Glutamatergic neuron (in vitro differentiated cells): ENCODE measurements around the gene SMAD7. TPM values are rescaled to one million over a fixed set of nuclear protein-coding genes. Genes with fewer than 3 reads are reported as not detected.
A peak's percentile ranks its signal among the peaks of the same experiment; 100 is the strongest.

Experiments used
- DNase-seq: peaks from one replicate; pipeline ENCODE4 v3.0.0; 2022
- H3K27ac Mint-ChIP-seq: one replicate; pipeline ENCODE4 v1.8.0; 2020; ENCODE audit warnings: mild to moderate bottlenecking, mixed read lengths, inconsistent platforms; ENCODE audit not compliant: unreplicated experiment
- H3K27me3 Mint-ChIP-seq: one replicate; pipeline ENCODE4 v1.8.0; 2020; ENCODE audit warnings: mild to moderate bottlenecking, moderate library complexity, mixed read lengths, inconsistent platforms; ENCODE audit not compliant: unreplicated experiment
- H3K36me3 Mint-ChIP-seq: one replicate; pipeline ENCODE4 v1.8.0; 2020; ENCODE audit warnings: mild to moderate bottlenecking, mixed read lengths, inconsistent platforms; ENCODE audit not compliant: unreplicated experiment
- H3K4me1 Mint-ChIP-seq: one replicate; pipeline ENCODE4 v1.8.0; 2020; ENCODE audit warnings: mild to moderate bottlenecking, low read depth, mixed read lengths, inconsistent platforms; ENCODE audit not compliant: unreplicated experiment
- H3K4me3 Mint-ChIP-seq: one replicate; pipeline ENCODE4 v1.8.0; 2020; ENCODE audit warnings: mild to moderate bottlenecking, mixed read lengths, inconsistent platforms; ENCODE audit not compliant: unreplicated experiment
- H3K9me3 Mint-ChIP-seq: one replicate; pipeline ENCODE4 v1.8.0; 2020; ENCODE audit warnings: mild to moderate bottlenecking, moderate library complexity, mixed read lengths, inconsistent platforms; ENCODE audit not compliant: unreplicated experiment
- total RNA-seq: library from RNA; stranded (reverse); fragmentation: NEBNext Ultra II Directional; extraction: Animal tissue kit (Norgen Biotek cat#: 25700); gene quantifications from one replicate; pipeline ENCODE4 v1.2.1, GENCODE V29; 2021; ENCODE audit not compliant: unreplicated experiment
- TF ChIP-seq, protein P1 (sequence below): fragments of 200-600 bp; sonication (generic); IDR thresholded peaks from one replicate; pipeline ENCODE4 v1.5.0; 2021; ENCODE audit not compliant: partially characterized antibody, unreplicated experiment

The SMAD7 gene
- total RNA-seq, 1 donor from 2014 or later: 10.8 TPM

DNA sequence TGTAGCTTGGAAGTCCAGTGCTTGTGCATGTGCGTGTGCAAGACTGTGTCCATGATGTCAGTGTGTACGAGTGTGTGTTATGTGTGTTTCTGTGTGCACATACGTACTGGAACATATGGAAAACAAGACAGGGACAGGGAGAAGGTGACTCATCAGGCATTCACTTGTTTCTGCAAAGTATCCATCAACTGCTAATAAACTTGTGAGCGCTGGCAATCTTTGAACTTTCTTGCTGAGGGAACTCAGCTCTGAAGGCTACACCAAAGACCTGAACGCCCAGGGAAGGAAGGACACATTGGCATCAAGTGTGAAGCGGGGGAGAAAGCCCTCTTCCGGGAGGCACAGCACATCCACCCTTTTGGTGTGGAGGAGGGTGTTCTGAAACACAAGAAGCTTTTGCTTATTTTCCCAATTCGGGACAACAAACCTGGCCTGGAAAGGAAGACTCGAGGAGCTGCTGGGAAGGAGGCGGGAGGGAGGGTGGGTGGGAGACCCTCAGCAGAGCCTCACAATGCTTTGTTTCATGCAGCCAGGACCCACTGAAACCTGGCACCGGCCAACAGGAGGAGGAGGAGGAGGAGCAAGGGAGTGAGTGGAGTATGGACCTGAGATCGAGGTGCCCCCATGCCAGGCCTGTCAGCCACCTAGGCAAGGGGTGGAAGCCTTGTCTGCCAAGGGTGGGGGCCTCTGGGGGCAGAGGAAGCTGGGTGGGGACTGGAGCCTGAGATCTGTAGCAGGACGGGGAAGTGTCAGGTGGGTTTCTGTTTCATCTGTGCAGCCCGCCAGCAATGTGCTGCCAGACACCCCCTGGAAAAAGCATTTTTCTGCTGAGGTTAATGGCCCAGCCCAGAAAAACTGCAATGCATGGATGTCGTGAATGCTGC is 26.8 kb downstream of the SMAD7 start:
- H3K36me3 Mint-ChIP-seq: no peaks in the 10 kb centered on the region
- peak overlapping the region; percentile 70 for H3K27ac Mint-ChIP-seq
- H3K4me3 Mint-ChIP-seq: no peak overlapping the region
- peaks cover 8% of the 10 kb centered on the region for H3K9me3 Mint-ChIP-seq
- no peak for DNase-seq
- TF ChIP-seq, protein P1, sequence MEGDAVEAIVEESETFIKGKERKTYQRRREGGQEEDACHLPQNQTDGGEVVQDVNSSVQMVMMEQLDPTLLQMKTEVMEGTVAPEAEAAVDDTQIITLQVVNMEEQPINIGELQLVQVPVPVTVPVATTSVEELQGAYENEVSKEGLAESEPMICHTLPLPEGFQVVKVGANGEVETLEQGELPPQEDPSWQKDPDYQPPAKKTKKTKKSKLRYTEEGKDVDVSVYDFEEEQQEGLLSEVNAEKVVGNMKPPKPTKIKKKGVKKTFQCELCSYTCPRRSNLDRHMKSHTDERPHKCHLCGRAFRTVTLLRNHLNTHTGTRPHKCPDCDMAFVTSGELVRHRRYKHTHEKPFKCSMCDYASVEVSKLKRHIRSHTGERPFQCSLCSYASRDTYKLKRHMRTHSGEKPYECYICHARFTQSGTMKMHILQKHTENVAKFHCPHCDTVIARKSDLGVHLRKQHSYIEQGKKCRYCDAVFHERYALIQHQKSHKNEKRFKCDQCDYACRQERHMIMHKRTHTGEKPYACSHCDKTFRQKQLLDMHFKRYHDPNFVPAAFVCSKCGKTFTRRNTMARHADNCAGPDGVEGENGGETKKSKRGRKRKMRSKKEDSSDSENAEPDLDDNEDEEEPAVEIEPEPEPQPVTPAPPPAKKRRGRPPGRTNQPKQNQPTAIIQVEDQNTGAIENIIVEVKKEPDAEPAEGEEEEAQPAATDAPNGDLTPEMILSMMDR: no peak
- peaks cover 53% of the 10 kb centered on the region for H3K4me1 Mint-ChIP-seq
- H3K27me3 Mint-ChIP-seq: peaks cover 13% of the 10 kb centered on the region

DNA sequence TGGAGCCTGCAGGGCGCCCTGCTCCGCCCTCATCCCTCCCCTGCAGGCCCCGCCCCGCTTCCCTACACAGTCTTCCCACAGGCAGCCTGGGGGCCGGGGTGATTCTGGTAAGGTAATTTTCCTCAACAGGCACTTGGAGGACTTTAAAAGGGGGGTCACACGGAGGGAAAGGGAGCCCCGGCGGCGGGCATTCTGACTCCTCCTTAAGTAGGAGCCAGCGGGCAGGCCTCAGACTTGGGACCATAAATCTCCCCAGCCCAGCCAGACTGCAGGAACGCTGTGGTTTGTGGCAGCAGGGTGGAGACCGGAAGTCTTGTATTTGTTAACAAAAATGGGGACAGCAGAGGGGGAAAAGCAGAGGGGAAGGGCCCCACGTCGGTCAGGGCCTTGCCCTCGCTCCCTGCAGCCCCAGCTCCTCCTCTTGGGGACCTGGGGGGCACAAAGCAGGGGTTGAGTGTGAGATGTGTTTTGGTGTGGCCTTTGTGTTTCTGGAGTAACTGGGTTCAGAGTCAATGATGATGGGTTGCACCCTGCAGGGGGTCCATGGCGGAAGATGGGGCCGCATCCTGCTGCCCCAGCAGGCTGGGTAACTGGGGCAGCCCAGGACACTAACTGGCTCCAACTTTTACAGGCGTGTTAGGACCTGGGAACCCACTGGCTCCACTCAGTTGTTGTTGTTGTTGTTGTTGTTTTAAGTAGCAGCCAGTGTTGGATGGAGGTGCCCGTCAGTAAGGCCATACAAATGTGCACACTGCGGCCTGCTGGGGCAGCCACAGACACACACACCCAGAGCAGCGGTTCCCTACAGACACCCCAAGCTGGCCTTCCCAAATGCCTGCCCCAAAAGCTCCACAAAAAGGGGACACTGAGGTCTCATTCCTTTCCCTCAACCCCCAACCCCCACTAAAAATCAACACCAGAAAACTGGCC is 27.7 kb downstream of the SMAD7 start:
- H3K9me3 Mint-ChIP-seq: peaks cover 5% of the 10 kb centered on the region
- peak; percentile 45 for DNase-seq
- H3K4me1 Mint-ChIP-seq: peaks cover 45% of the 10 kb centered on the region
- H3K36me3 Mint-ChIP-seq: no peaks in the 10 kb centered on the region
- TF ChIP-seq, protein P1: no peak
- peaks cover 10% of the 10 kb centered on the region for H3K27me3 Mint-ChIP-seq
- no peak overlapping the region for H3K4me3 Mint-ChIP-seq
- H3K27ac Mint-ChIP-seq: peak overlapping the region; percentile 72

DNA sequence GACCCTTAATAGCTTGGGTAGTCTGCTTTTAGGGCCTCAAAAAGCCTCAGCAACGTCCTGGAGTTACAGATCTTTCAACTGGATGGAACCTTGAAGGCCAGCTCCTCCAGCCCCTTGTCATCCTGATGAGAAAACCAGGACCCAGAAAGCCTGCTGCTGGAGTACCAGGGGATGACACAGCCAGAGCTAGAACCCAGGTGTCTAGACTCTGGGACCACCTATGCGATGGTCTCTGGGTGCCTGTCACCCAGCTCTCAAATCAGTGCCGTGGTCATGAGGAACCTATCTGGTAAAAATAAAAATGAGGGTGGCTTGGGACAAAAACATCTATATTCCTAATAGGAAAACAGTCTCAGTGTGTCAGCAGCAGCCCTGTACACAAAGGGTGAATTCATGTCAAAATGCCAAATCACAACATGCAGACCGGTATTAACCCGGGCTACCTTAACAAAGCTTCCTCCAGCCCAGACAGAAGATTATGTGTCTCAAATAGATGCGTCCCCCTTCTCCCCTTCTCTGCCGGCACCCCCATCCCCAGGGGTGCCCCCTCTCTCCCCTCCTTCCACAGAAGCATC is 28.5 kb downstream of the SMAD7 start:
- Mint-ChIP-seq H3K9me3 (peaks cover 5% of the 10 kb centered on the region), H3K27me3 (peaks cover 10% of the 10 kb centered on the region), H3K36me3 (no peaks in the 10 kb centered on the region), H3K27ac (peak overlapping the region; percentile 66), H3K4me1 (peaks cover 44% of the 10 kb centered on the region), H3K4me3 (peak overlapping the region; percentile 42)
- TF ChIP-seq, protein P1: no peak
- no peak for DNase-seq

DNA sequence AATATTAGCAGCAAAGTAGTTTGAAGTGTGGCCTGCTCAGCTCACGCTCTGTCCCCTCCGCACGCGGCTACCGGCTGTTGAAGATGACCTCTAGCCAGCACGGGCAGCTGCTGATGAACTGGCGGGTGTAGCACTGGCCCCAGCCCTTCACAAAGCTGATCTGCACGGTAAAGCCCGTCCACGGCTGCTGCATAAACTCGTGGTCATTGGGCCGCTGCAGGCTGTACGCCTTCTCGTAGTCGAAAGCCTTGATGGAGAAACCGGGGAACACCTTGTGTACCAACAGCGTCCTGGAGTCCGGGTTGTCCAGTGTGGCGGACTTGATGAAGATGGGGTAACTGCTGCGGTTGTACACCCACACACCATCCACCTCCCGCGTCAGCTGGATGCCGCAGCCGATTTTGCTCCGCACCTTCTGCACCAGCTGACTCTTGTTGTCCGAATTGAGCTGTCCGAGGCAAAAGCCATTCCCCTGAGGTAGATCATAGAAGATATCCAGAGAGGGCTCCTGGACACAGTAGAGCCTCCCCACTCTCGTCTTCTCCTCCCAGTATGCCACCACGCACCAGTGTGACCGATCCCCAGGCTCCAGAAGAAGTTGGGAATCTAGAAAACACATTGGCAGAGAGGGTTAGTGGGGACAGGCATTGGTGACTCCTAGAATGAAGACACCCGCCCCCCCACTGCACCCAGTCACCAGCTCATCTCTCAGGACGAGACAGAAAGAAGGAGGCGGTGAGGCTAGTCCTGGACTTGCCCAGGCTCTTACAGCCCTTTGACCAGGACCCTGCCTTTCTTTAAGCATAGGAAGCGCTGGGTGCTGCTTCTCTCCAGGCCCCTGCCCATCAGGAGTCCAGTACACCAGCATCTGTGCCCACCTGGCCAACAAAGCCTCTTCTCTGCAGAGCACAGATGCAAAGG is 29.2 kb downstream of the SMAD7 start:
- Mint-ChIP-seq H3K36me3 (no peaks in the 10 kb centered on the region), H3K9me3 (peaks cover 3% of the 10 kb centered on the region), H3K4me1 (peaks cover 46% of the 10 kb centered on the region)

More for the DNA sequence above, 29.2 kb downstream of the SMAD7 start:
- peak; percentile 34 for DNase-seq
- H3K4me3 Mint-ChIP-seq: no peak overlapping the region
- TF ChIP-seq, protein P1: no peak
- H3K27ac Mint-ChIP-seq: peak overlapping the region; percentile 67
- peaks cover 10% of the 10 kb centered on the region for H3K27me3 Mint-ChIP-seq
